ENCODE measurements around the gene SLITRK2.

DNA sequence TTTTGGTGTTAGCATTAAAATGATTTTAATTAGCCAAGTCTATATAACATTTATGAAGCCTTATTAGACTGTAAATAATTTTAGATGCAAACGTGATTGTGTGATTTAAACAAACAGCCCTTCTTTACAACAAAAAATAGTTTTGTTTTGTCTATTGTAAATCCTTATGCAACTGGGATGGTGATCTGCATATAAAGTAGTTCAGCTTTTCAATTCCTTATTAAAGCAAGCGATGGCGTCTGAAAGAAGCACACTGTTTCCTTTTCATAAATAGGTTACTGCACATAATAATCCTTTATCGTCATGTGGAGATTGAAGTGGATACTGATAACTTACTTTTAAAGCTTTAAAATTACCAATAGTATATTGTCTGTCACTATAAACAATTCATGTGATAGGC, 8.8 kb downstream of the SLITRK2 start:
- TF ChIP-seq CTCF (IDR thresholded peaks at IDR 0.05) (no peak), POLR2A (IDR thresholded peaks at IDR 0.05) (no peak)
